ENCODE results near the gene DNAJC27.

DNA sequence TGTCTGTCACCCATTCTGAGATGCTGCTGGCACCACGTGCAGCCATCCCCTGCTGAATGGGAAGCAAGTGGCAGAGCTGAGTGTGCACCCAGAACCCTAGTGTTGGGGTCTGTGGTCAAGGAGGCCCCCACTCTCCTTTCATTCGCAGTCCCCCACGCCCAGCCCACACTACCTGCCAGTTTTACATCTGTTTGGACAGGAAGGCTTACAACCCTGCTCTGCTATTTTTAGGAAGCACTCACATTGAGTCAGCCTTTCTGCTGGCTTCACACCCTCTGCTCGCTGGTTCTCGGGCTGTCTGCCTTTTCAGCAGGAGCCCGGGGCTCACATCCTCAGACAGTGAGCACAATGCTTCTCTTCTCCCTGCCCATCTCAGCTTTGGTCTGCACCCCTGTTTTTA is 41.0 kb downstream of the DNAJC27 start:
- TF ChIP-seq, protein P1, sequence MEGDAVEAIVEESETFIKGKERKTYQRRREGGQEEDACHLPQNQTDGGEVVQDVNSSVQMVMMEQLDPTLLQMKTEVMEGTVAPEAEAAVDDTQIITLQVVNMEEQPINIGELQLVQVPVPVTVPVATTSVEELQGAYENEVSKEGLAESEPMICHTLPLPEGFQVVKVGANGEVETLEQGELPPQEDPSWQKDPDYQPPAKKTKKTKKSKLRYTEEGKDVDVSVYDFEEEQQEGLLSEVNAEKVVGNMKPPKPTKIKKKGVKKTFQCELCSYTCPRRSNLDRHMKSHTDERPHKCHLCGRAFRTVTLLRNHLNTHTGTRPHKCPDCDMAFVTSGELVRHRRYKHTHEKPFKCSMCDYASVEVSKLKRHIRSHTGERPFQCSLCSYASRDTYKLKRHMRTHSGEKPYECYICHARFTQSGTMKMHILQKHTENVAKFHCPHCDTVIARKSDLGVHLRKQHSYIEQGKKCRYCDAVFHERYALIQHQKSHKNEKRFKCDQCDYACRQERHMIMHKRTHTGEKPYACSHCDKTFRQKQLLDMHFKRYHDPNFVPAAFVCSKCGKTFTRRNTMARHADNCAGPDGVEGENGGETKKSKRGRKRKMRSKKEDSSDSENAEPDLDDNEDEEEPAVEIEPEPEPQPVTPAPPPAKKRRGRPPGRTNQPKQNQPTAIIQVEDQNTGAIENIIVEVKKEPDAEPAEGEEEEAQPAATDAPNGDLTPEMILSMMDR (IDR thresholded peaks at IDR 0.05): no peak
- no peak for TF ChIP-seq POLR2A (IDR thresholded peaks at IDR 0.05)
